Measurements from ENCODE around the gene MRM2.

MRM2 gene

GRCh38 chr7:2225830-2226229 lies 16.2 kb downstream of the MRM2 start:
- peaks cover 69% of the 10 kb centered on the region for H3K36me3 ChIP-seq
- H3K27me3 ChIP-seq (ENCODE audit: insufficient read depth, low read depth, severe bottlenecking): no peaks in the 10 kb centered on the region
- H3K4me3 ChIP-seq (ENCODE audit: low read depth, low read length): no peak overlapping the region
- no peak overlapping the region for H3K27ac ChIP-seq
- H3K9me3 ChIP-seq (ENCODE audit: severe bottlenecking): no peaks in the 10 kb centered on the region
- no peak for TF ChIP-seq CTCF (IDR thresholded peaks at IDR 0.05; ENCODE audit: low read depth, low read length)
- DNase-seq: no peak

GRCh38 chr7:2225336-2225735 lies 16.7 kb downstream of the MRM2 start:
- Histone ChIP-seq H3K27ac (no peak overlapping the region), H3K27me3 (ENCODE audit: insufficient read depth, low read depth, severe bottlenecking) (no peaks in the 10 kb centered on the region), H3K9me3 (ENCODE audit: severe bottlenecking) (no peaks in the 10 kb centered on the region), H3K4me3 (ENCODE audit: low read depth, low read length) (no peak overlapping the region), H3K36me3 (peaks cover 69% of the 10 kb centered on the region)
- no peak for TF ChIP-seq CTCF (IDR thresholded peaks at IDR 0.05; ENCODE audit: low read depth, low read length)
- DNase-seq: no peak

- Histone ChIP-seq H3K4me3 (ENCODE audit: low read depth, low read length) (no peak overlapping the region), H3K27ac (no peak overlapping the region), H3K9me3 (ENCODE audit: severe bottlenecking) (no peaks in the 10 kb centered on the region), H3K36me3 (peaks cover 65% of the 10 kb centered on the region), H3K27me3 (ENCODE audit: insufficient read depth, low read depth, severe bottlenecking) (no peaks in the 10 kb centered on the region)
- DNase-seq: no peak
- TF ChIP-seq CTCF (IDR thresholded peaks at IDR 0.05; ENCODE audit: low read depth, low read length): no peak
Observed at GRCh38 chr7:2224934-2225333, 17.1 kb downstream of the MRM2 start.

DNA sequence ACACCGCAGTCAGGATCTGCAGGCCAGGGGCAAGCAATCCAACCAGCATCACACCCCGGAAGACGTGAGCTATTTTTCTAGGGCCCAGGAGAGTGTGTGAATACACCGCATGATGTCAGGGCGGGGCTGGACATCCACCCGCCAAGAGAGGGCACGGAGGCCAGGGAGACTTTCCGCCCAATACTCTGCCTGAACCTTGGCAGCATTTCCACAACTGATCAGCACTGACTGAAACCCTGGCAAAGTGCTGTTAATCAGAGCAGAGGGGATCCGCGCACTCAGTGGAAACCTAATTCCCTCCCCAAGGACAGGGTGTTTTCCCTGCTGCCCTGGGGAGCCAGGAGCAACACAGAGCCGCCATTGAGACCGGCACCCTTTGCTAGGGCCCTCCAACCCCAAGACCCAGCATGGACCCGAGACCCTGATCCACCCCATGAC lies 17.5 kb downstream of the MRM2 start:
- DNase-seq: no peak
- Histone ChIP-seq H3K9me3 (ENCODE audit: severe bottlenecking) (no peaks in the 10 kb centered on the region), H3K4me3 (ENCODE audit: low read depth, low read length) (no peak overlapping the region), H3K36me3 (peaks cover 61% of the 10 kb centered on the region), H3K27me3 (ENCODE audit: insufficient read depth, low read depth, severe bottlenecking) (no peaks in the 10 kb centered on the region), H3K27ac (no peak overlapping the region)
- no peak for TF ChIP-seq CTCF (IDR thresholded peaks at IDR 0.05; ENCODE audit: low read depth, low read length)

DNA sequence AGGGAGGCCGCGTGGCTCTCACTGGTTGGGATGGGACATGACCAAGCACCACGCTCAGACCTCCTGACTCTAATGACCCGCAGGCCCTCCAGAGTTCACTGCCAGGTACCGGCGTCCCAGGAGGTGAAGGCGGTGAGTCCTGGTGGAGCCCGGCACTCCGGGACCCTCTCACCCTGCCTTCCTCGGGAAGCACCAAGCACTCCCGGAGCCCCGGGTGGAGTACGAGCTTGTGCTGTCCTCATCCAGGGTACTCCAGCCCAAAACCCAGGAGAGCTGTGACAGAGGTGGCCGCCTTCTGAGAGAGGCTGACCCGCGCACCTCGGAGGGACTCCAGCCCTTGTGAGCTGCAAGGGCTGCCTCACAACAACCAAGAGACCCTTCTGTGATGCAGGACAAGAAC lies 18.7 kb downstream of the MRM2 start:
- no peaks in the 10 kb centered on the region for H3K9me3 ChIP-seq (ENCODE audit: severe bottlenecking)
- no peak for TF ChIP-seq CTCF (IDR thresholded peaks at IDR 0.05; ENCODE audit: low read depth, low read length)
- H3K27ac ChIP-seq: no peak overlapping the region
- DNase-seq: no peak
- no peak overlapping the region for H3K4me3 ChIP-seq (ENCODE audit: low read depth, low read length)
- H3K27me3 ChIP-seq (ENCODE audit: insufficient read depth, low read depth, severe bottlenecking): no peaks in the 10 kb centered on the region
- peaks cover 59% of the 10 kb centered on the region for H3K36me3 ChIP-seq

- no peak overlapping the region for H3K4me3 ChIP-seq (ENCODE audit: low read depth, low read length)
- H3K36me3 ChIP-seq: peaks cover 60% of the 10 kb centered on the region
- no peaks in the 10 kb centered on the region for H3K9me3 ChIP-seq (ENCODE audit: severe bottlenecking)
- no peak for TF ChIP-seq CTCF (IDR thresholded peaks at IDR 0.05; ENCODE audit: low read depth, low read length)
- no peak overlapping the region for H3K27ac ChIP-seq
- H3K27me3 ChIP-seq (ENCODE audit: insufficient read depth, low read depth, severe bottlenecking): no peaks in the 10 kb centered on the region
- DNase-seq: no peak
Observed at GRCh38 chr7:2222516-2222915, 19.5 kb downstream of the MRM2 start.

All from WERI-Rb-1 (cell line).